ENCODE data around the gene PNPLA8. TPM values are rescaled to one million over a fixed set of nuclear protein-coding genes. Genes with fewer than 3 reads are reported as not detected.

The PNPLA8 gene
- total RNA-seq, 2 experiments from 2014 or later, result 19.2 to 21.4 TPM

- Mint-ChIP-seq H3K4me1 (ENCODE audit: low read depth) (peaks cover 33% of the 10 kb centered on the region), H3K36me3 (ENCODE audit: low read depth) (no peaks in the 10 kb centered on the region), H3K9me3 (no peaks in the 10 kb centered on the region), H3K27me3 (peaks cover 20% of the 10 kb centered on the region), H3K4me3 (peak overlapping the region; percentile 79), H3K27ac (no peak overlapping the region)
- intact Hi-C loops (cut with micrococcal nuclease), result no loop called here
- ChIA-PET POLR2A (interaction anchor here (1.4 kb wide), 1 partner anchor 14 kb away, joined by 7 read pairs; no protein-coding TSS in a partner anchor), CTCF (interaction anchor here (0.8 to 1.4 kb wide), 4 partner anchors 14 to 73 kb away, joined by 3 to 6 read pairs (median 4); no protein-coding TSS in a partner anchor)
- TF ChIP-seq CTCF (IDR thresholded peaks at IDR 0.05), result no peak
- peak; percentile 45 for DNase-seq
- no peak for ATAC-seq
Measured at GRCh38 chr7:108456845-108457540, 68.9 kb downstream of the PNPLA8 start.

- no peak for TF ChIP-seq CTCF (IDR thresholded peaks at IDR 0.05)
- H3K27me3 Mint-ChIP-seq, result peaks cover 20% of the 10 kb centered on the region
- CTCF ChIA-PET, result interaction anchor here (0.9 to 1.4 kb wide), 7 partner anchors 9 to 275 kb away, joined by 3 to 6 read pairs (median 3); no protein-coding TSS in a partner anchor
- H3K4me3 Mint-ChIP-seq, result peak within 1 kb of the TSS; percentile 79
- POLR2A ChIA-PET, result interaction anchor here (1.4 to 1.7 kb wide), 2 partner anchors 8 to 13 kb away, joined by 4 to 7 read pairs; no protein-coding TSS in a partner anchor
- H3K36me3 Mint-ChIP-seq (ENCODE audit: low read depth), result no peaks in the 10 kb centered on the region
- ATAC-seq (peak; percentile 63), DNase-seq (peak; percentile 72)
- H3K27ac Mint-ChIP-seq, result peak within 1 kb of the TSS; percentile 33
- intact Hi-C loops (cut with micrococcal nuclease), result no loop called here
- no peaks in the 10 kb centered on the region for H3K9me3 Mint-ChIP-seq
- H3K4me1 Mint-ChIP-seq (ENCODE audit: low read depth), result peaks cover 34% of the 10 kb centered on the region
Measured at GRCh38 chr7:108455998-108456677, 69.8 kb downstream of the PNPLA8 start, which contains the start of gene NRCAM. TSS of gene NRCAM (minus strand) at chr7:108456436. CDS start at chr7:108240064, 216,372 bp downstream.

GRCh38 chr7:108455551-108455997, 70.4 kb downstream of the PNPLA8 start:
- ChIA-PET POLR2A (interaction anchor here (1.4 to 1.7 kb wide), 3 partner anchors 9 to 25 kb away, joined by 4 to 7 read pairs (median 5); no protein-coding TSS in a partner anchor), CTCF (interaction anchor here (0.9 to 1.4 kb wide), 6 partner anchors 10 to 274 kb away, joined by 3 to 6 read pairs (median 4); no protein-coding TSS in a partner anchor)
- ATAC-seq (peak; percentile 5), DNase-seq (peak; percentile 39)
- H3K4me1 Mint-ChIP-seq (ENCODE audit: low read depth), result peaks cover 35% of the 10 kb centered on the region
- H3K4me3 Mint-ChIP-seq, result peak overlapping the region; percentile 79
- TF ChIP-seq CTCF (IDR thresholded peaks at IDR 0.05), result no peak
- no peak overlapping the region for H3K27ac Mint-ChIP-seq
- H3K9me3 Mint-ChIP-seq, result no peaks in the 10 kb centered on the region
- intact Hi-C loops (cut with micrococcal nuclease), result no loop called here
- no peaks in the 10 kb centered on the region for H3K36me3 Mint-ChIP-seq (ENCODE audit: low read depth)
- H3K27me3 Mint-ChIP-seq, result peaks cover 20% of the 10 kb centered on the region

GRCh38 chr7:108454674-108455550, 71.0 kb downstream of the PNPLA8 start:
- intact Hi-C loops (cut with micrococcal nuclease), result loop anchor here (5.0 kb wide), 1 partner anchor 47 kb away; no protein-coding TSS in a partner anchor
- ATAC-seq (peak; percentile 37), DNase-seq (peak; percentile 53)
- POLR2A ChIA-PET, result interaction anchor here (0.7 to 1.7 kb wide), 7 partner anchors 10 to 70 kb away, joined by 3 to 7 read pairs (median 4); no protein-coding TSS in a partner anchor
- Mint-ChIP-seq H3K27ac (peak overlapping the region; percentile 18), H3K4me1 (ENCODE audit: low read depth) (peaks cover 31% of the 10 kb centered on the region), H3K4me3 (peak overlapping the region; percentile 79), H3K36me3 (ENCODE audit: low read depth) (no peaks in the 10 kb centered on the region), H3K27me3 (peaks cover 21% of the 10 kb centered on the region), H3K9me3 (no peaks in the 10 kb centered on the region)
- CTCF ChIA-PET, result interaction anchor here (0.6 to 3.4 kb wide), 10 partner anchors 10 to 276 kb away, joined by 3 to 35 read pairs (median 4); no protein-coding TSS in a partner anchor
- no peak for TF ChIP-seq CTCF (IDR thresholded peaks at IDR 0.05)

Measured in activated CD8-positive, alpha-beta T cell treated with anti-CD3 and anti-CD28 coated beads for 36 hours (primary cell).